ENCODE data around the gene KANSL1. TPM values are rescaled to one million over a fixed set of nuclear protein-coding genes. Genes with fewer than 3 reads are reported as not detected.

KANSL1 gene
- total RNA-seq, 1 experiment from 2014 or later = 47.6 TPM

DNA sequence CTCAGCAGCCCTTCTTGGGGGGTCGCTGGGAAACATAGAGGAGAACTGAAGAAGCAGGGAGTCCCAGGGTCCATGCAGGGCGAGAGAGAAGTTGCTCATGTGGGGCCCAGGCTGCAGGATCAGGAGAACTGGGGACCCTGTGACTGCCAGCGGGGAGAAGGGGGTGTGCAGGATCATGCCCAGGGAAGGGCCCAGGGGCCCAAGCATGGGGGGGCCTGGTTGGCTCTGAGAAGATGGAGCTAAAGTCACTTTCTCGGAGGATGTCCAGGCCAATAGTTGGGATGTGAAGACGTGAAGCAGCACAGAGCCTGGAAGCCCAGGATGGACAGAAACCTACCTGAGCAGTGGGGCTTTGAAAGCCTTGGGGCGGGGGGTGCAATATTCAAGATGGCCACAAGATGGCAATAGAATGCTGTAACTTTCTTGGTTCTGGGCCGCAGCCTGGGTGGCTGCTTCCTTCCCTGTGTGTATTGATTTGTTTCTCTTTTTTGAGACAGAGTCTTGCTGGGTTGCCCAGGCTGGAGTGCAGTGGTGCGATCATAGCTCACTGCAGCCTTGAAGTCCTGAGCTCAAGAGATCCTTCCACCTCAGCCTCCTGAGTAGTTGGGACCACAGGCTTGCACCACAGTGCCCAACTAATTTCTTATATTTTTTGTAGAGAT lies 190.8 kb downstream of the KANSL1 start:
- ChIA-PET CTCF (interaction anchor here (1.0 to 2.0 kb wide), 3 partner anchors 16 to 211 kb away, joined by 4 to 9 read pairs (median 5); no protein-coding TSS in a partner anchor), POLR2A (ENCODE audit: unreplicated experiment) (interaction anchor here (0.6 kb wide), 1 partner anchor 1365 kb away, joined by 4 read pairs; no protein-coding TSS in a partner anchor)
- no peak overlapping the region for H3K27ac ChIP-seq (ENCODE audit: low read length)
- no peak overlapping the region for H3K9ac ChIP-seq (ENCODE audit: low read length)
- H3K4me3 ChIP-seq (ENCODE audit: low read length) = no peak overlapping the region
- H3F3A ChIP-seq (ENCODE audit: low read length, unreplicated experiment) = no peaks in the 10 kb centered on the region
- intact Hi-C loops (cut with micrococcal nuclease) = loop anchor here (1.0 to 5.0 kb wide), 3 partner anchors 42 to 211 kb away; no protein-coding TSS in a partner anchor
- no peaks in the 10 kb centered on the region for H3K36me3 ChIP-seq (ENCODE audit: low read depth, low read length)
- no peak overlapping the region for H3K4me2 ChIP-seq (ENCODE audit: low read length)
- DNase-seq (peak; percentile 88), ATAC-seq (peak; percentile 79)
- no peak overlapping the region for H2AFZ ChIP-seq (ENCODE audit: low read length)
- H3K27me3 ChIP-seq (ENCODE audit: low read length) = no peaks in the 10 kb centered on the region
- TF ChIP-seq, protein P1, sequence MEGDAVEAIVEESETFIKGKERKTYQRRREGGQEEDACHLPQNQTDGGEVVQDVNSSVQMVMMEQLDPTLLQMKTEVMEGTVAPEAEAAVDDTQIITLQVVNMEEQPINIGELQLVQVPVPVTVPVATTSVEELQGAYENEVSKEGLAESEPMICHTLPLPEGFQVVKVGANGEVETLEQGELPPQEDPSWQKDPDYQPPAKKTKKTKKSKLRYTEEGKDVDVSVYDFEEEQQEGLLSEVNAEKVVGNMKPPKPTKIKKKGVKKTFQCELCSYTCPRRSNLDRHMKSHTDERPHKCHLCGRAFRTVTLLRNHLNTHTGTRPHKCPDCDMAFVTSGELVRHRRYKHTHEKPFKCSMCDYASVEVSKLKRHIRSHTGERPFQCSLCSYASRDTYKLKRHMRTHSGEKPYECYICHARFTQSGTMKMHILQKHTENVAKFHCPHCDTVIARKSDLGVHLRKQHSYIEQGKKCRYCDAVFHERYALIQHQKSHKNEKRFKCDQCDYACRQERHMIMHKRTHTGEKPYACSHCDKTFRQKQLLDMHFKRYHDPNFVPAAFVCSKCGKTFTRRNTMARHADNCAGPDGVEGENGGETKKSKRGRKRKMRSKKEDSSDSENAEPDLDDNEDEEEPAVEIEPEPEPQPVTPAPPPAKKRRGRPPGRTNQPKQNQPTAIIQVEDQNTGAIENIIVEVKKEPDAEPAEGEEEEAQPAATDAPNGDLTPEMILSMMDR (conservative IDR thresholded peaks at IDR 0.05; ENCODE audit: low read depth, low read length) = peak; percentile 95
- TF ChIP-seq EZH2phosphoT487 (IDR thresholded peaks at IDR 0.05; ENCODE audit: borderline replicate concordance, low read length) = no peak
- no peaks in the 10 kb centered on the region for H3K9me2 ChIP-seq (replicated peaks; ENCODE audit: low read length)
- no peaks in the 10 kb centered on the region for H3K9me3 ChIP-seq (ENCODE audit: low read length)
- peaks cover 12% of the 10 kb centered on the region for H3K4me1 ChIP-seq (ENCODE audit: insufficient read depth, low read length)
- no peaks in the 10 kb centered on the region for H4K20me1 ChIP-seq (ENCODE audit: low read length)
- H3K79me2 ChIP-seq (ENCODE audit: low read length) = no peaks in the 10 kb centered on the region
- BruUV-seq (replicated peaks) = no TSS peak

DNA sequence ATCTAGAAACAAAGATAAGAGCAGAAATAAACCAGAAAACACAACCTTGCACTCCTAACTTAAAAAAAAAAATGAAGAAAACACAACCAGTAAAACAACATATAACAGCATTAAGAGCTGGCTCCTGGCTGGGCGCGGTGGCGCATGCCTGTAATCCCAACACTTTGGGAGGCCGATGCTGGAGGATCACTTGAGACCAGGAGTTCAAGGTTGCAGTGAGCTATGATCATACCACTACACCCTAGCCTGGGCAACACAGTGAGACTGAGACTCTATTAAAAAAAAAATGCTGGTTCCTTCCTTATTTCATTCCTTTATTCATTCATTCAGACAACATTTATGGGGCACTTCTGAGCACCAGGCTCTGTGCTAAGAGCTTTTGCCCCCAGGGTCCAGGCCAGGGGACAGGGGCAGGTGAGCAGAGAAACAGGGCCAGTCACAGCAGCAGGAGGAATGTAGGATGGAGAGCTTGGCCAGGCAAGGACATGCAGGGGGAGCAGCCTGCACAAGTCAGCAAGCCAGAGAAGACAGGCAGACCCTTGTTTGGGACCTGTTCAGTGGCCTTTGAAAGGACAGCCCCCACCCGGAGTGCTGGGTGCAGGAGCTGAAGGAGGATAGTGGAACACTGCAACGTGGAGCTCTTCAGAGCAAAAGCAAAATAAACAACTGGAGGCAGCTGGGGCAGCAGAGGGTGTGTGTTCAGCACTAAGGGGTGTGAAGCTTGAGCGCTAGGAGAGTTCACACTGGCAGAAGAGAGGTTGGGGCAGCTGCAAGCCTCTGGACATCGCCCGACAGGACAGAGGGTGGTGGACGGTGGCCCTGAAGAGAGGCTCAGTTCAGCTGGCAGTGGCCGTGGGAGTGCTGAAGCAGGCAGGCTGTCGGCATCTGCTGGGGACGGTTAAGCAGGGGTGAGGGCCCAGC lies 191.6 kb downstream of the KANSL1 start:
- ChIA-PET CTCF (interaction anchor here (1.0 to 2.0 kb wide), 2 partner anchors 16 to 211 kb away, joined by 5 to 9 read pairs; no protein-coding TSS in a partner anchor), POLR2A (ENCODE audit: unreplicated experiment) (no interaction called here)
- H2AFZ ChIP-seq (ENCODE audit: low read length) = no peak overlapping the region
- intact Hi-C loops (cut with micrococcal nuclease) = loop anchor here (1.0 to 5.0 kb wide), 3 partner anchors 43 to 212 kb away; no protein-coding TSS in a partner anchor
- no peaks in the 10 kb centered on the region for H3K9me3 ChIP-seq (ENCODE audit: low read length)
- DNase-seq = no peak
- no peak overlapping the region for H3K4me3 ChIP-seq (ENCODE audit: low read length)
- H3K79me2 ChIP-seq (ENCODE audit: low read length) = no peaks in the 10 kb centered on the region
- no peaks in the 10 kb centered on the region for H4K20me1 ChIP-seq (ENCODE audit: low read length)
- BruUV-seq (replicated peaks) = no TSS peak
- TF ChIP-seq, protein P1 (conservative IDR thresholded peaks at IDR 0.05; ENCODE audit: low read depth, low read length) = no peak
- TF ChIP-seq EZH2 (IDR thresholded peaks at IDR 0.05; ENCODE audit: low read length, unreplicated experiment) = no peak
- no peak for TF ChIP-seq EZH2phosphoT487 (IDR thresholded peaks at IDR 0.05; ENCODE audit: borderline replicate concordance, low read length)
- ATAC-seq = no peak
- H3F3A ChIP-seq (ENCODE audit: low read length, unreplicated experiment) = no peaks in the 10 kb centered on the region
- H3K9me2 ChIP-seq (replicated peaks; ENCODE audit: low read length) = no peaks in the 10 kb centered on the region
- H3K9ac ChIP-seq (ENCODE audit: low read length) = no peak overlapping the region
- no peaks in the 10 kb centered on the region for H3K36me3 ChIP-seq (ENCODE audit: low read depth, low read length)
- H3K27ac ChIP-seq (ENCODE audit: low read length) = no peak overlapping the region
- no peaks in the 10 kb centered on the region for H3K27me3 ChIP-seq (ENCODE audit: low read length)
- H3K4me2 ChIP-seq (ENCODE audit: low read length) = no peak overlapping the region
- H3K4me1 ChIP-seq (ENCODE audit: insufficient read depth, low read length) = peaks cover 12% of the 10 kb centered on the region

Measured in PC-3 (cell line).